HCT116 (cell line): Measurements from ENCODE around the gene KIF12. TPM values are rescaled to one million over a fixed set of nuclear protein-coding genes. Genes with fewer than 3 reads are reported as not detected.

Experiments
- ATAC-seq: fragments of 200-7000 bp; cut with Tn5 transposase; 2 replicates; pipeline ENCODE4 v1.9.1; 2020; ENCODE audit warnings: mild to moderate bottlenecking, moderate library complexity
- BruUV-seq: library from RNA; stranded (reverse); fragments of 400-500 nt; replicated peaks from 2 replicates; lab custom pipeline; 2021; lab: Mats Ljungman, UMichigan
- CTCF ChIA-PET: fragments of 300-600 bp; sonication (Branson Sonifier 250); formaldehyde crosslinking; loops from one replicate; lab custom pipeline; 2021; ENCODE audit warnings: antibody characterized with exemption; lab: Charles Lee
- POLR2A ChIA-PET: fragments of 300-600, 350-600 bp; sonication (Branson Sonifier 250); formaldehyde crosslinking; loops from one replicate; lab custom pipeline; 2021; ENCODE audit warnings: antibody characterized with exemption; lab: Charles Lee
- RAD21 ChIA-PET, 2 experiments: fragments of 300-600 bp; sonication (Branson Sonifier 250); formaldehyde crosslinking; loops; one replicate each; lab custom pipeline; 2023; ENCODE audit warnings: low total read pairs in 2 of 2; ENCODE audit not compliant: uncharacterized antibody in 2 of 2, unreplicated experiment in 2 of 2, low non-redundant PET in 1 of 2; lab: Charles Lee
- DNase-seq: peaks from one replicate; pipeline ENCODE4 v3.0.0-alpha.2; 2010; ENCODE audit warnings: low read depth, low spot score
- H2AFZ ChIP-seq: fragments of 200-600 bp; shearing (Covaris generic), sonication (generic); 2 replicates; pipeline ENCODE4 v1.6.1; 2017; ENCODE audit warnings: low read depth, mixed run types, mixed read lengths, antibody characterized with exemption, low read length; ENCODE audit not compliant: poor library complexity, severe bottlenecking
- H3K27ac ChIP-seq: 2 replicates; pipeline ENCODE4 v1.5.1; 2012; ENCODE audit warnings: low read depth, low read length
- H3K27me3 ChIP-seq: fragments of 200-600 bp; sonication (generic); 2 replicates; pipeline ENCODE4 v1.6.1; 2016; ENCODE audit warnings: mixed run types, low read length, mixed read lengths; ENCODE audit not compliant: insufficient read depth
- H3K36me3 ChIP-seq, 2 experiments: fragments of 200-500 bp in 1 of 2; fragments of 200-600 bp in 1 of 2; sonication (Bioruptor generic) in 1 of 2; sonication (generic) in 1 of 2; 2 replicates each; pipeline versions ENCODE4 v1.5.1 to v1.6.1; 2014 to 2016; ENCODE audit warnings: low read length in 2 of 2, inconsistent platforms in 1 of 2, mixed read lengths in 1 of 2, mixed run types in 1 of 2; ENCODE audit not compliant: insufficient read depth in 2 of 2, control insufficient read depth in 1 of 2
- H3K4me1 ChIP-seq, 2 experiments: fragments of 200-600 bp in 1 of 2; sonication (generic) in 1 of 2; 2 replicates each; pipeline versions ENCODE4 v1.5.1 to v1.6.1; 2012 to 2017; ENCODE audit warnings: low read length in 2 of 2, inconsistent platforms in 1 of 2, mild to moderate bottlenecking in 1 of 2, mixed read lengths in 1 of 2, mixed run types in 1 of 2, moderate library complexity in 1 of 2; ENCODE audit not compliant: insufficient read depth in 2 of 2, control insufficient read depth in 1 of 2
- H3K4me2 ChIP-seq: fragments of 200-600 bp; sonication (generic); 2 replicates; pipeline ENCODE4 v1.6.1; 2017; ENCODE audit warnings: mixed run types, low read length, mixed read lengths
- H3K4me3 ChIP-seq, 2 experiments: fragments of 200-600 bp in 1 of 2; sonication (generic) in 1 of 2; replicated peaks in 1 of 2; 2 replicates each; pipeline ENCODE4 v1.5.1; 2011 to 2016; ENCODE audit warnings: low read length in 2 of 2, control low read depth in 1 of 2, low read depth in 1 of 2, mild to moderate bottlenecking in 1 of 2, mixed read lengths in 1 of 2, mixed run types in 1 of 2
- H3K79me2 ChIP-seq: fragments of 200-600 bp; sonication (generic); 2 replicates; pipeline ENCODE4 v1.6.1; 2017; ENCODE audit warnings: mild to moderate bottlenecking, mixed run types, low read length, moderate library complexity, mixed read lengths; ENCODE audit not compliant: insufficient read depth
- H3K9ac ChIP-seq: fragments of 200-600 bp; sonication (generic); 2 replicates; pipeline ENCODE4 v1.6.1; 2016; ENCODE audit warnings: low read length, mixed read lengths
- H3K9me2 ChIP-seq: fragments of 200-600 bp; sonication (generic), shearing (Covaris generic); 2 replicates; pipeline ENCODE4 v1.6.1; 2017; ENCODE audit warnings: mixed run types, mild to moderate bottlenecking, moderate library complexity; ENCODE audit not compliant: insufficient read depth
- H3K9me3 ChIP-seq, 2 experiments: fragments of 200-500 bp in 1 of 2; fragments of 200-600 bp in 1 of 2; sonication (Bioruptor generic) in 1 of 2; sonication (generic) in 1 of 2; 2 replicates each; pipeline ENCODE4 v1.6.1; 2014 to 2017; ENCODE audit warnings: low read length in 2 of 2, mixed read lengths in 2 of 2, inconsistent platforms in 1 of 2, low read depth in 1 of 2, mild to moderate bottlenecking in 1 of 2, mixed run types in 1 of 2, moderate library complexity in 1 of 2; ENCODE audit not compliant: control insufficient read depth in 1 of 2, insufficient read depth in 1 of 2
- H4K20me1 ChIP-seq: fragments of 200-600 bp; sonication (generic), shearing (Covaris generic); 2 replicates; pipeline ENCODE4 v1.6.1; 2017; ENCODE audit warnings: mixed run types, mild to moderate bottlenecking, moderate library complexity; ENCODE audit not compliant: insufficient read depth
- CBX3 ChIP-seq: IDR thresholded peaks from 2 replicates; pipeline ENCODE4 v1.6.1; 2012; ENCODE audit warnings: low read depth
- CEBPB ChIP-seq: IDR thresholded peaks from 2 replicates; pipeline ENCODE4 v1.6.1; 2012; ENCODE audit warnings: low read depth
- EGR1 ChIP-seq: IDR thresholded peaks from 2 replicates; pipeline ENCODE4 v1.6.1; 2012; ENCODE audit warnings: low read depth
- ELF1 ChIP-seq: IDR thresholded peaks from 2 replicates; pipeline ENCODE4 v1.6.1; 2012; ENCODE audit warnings: low read depth, borderline replicate concordance
- EZH2phosphoT487 ChIP-seq: fragments of 200-600 bp; IDR thresholded peaks from 2 replicates; pipeline ENCODE4 v1.6.1; 2018; ENCODE audit warnings: antibody characterized with exemption, borderline replicate concordance
- FOSL1 ChIP-seq: IDR thresholded peaks from 2 replicates; pipeline ENCODE4 v1.6.1; 2012; ENCODE audit warnings: low read depth
- JUND ChIP-seq: IDR thresholded peaks from 2 replicates; pipeline ENCODE4 v1.6.1; 2012
- POLR2A ChIP-seq: IDR thresholded peaks from 2 replicates; pipeline ENCODE4 v1.7.0; 2011; ENCODE audit warnings: borderline replicate concordance; ENCODE audit not compliant: insufficient read depth, insufficient read length; ENCODE audit errors: extremely low read depth
- POLR2AphosphoS5 ChIP-seq: IDR thresholded peaks from 2 replicates; pipeline ENCODE4 v1.6.1; 2011; ENCODE audit warnings: mild to moderate bottlenecking, low read depth, low read length, moderate library complexity
- RAD21 ChIP-seq: IDR thresholded peaks from 2 replicates; pipeline ENCODE4 v1.6.1; 2012; ENCODE audit warnings: low read depth, mild to moderate bottlenecking
- SIN3A ChIP-seq: IDR thresholded peaks from 2 replicates; pipeline ENCODE4 v1.6.1; 2012; ENCODE audit warnings: low read depth
- SP1 ChIP-seq: IDR thresholded peaks from 2 replicates; pipeline ENCODE4 v1.6.1; 2012; ENCODE audit warnings: low read depth
- SRF ChIP-seq: IDR thresholded peaks from 2 replicates; pipeline ENCODE4 v1.6.1; 2012; ENCODE audit warnings: low read depth
- ZFX ChIP-seq: fragments of 450-650 bp; IDR thresholded peaks from 2 replicates; pipeline ENCODE4 v1.6.1; 2017
- ZNF274 ChIP-seq: fragments of 200-500 bp; sonication (Bioruptor generic); IDR thresholded peaks from 2 replicates; pipeline ENCODE4 v1.6.1; 2014; ENCODE audit warnings: mild to moderate bottlenecking, low read depth, low read length, inconsistent platforms
- intact Hi-C: fragments of 100-400 bp; cut with micrococcal nuclease; formaldehyde crosslinking; loops from 2 replicates; pipeline ENCODE4 v1.10.0; 2022
- total RNA-seq: library from RNA; stranded (reverse); gene quantifications from one replicate; pipeline ENCODE4 v1.2.1, GENCODE V29; 2021; ENCODE audit not compliant: unreplicated experiment
- TF ChIP-seq, protein P1 (sequence below): IDR thresholded peaks from 2 replicates; pipeline ENCODE4 v1.6.1; 2012
- TF ChIP-seq, protein P2 (sequence below): IDR thresholded peaks from 2 replicates; pipeline ENCODE4 v1.6.1; 2011; ENCODE audit warnings: mild to moderate bottlenecking, low read length, moderate library complexity; ENCODE audit not compliant: insufficient replicate concordance; ENCODE audit errors: extremely low read depth

Gene KIF12
- total RNA-seq, 1 experiment from 2014 or later, result 6.4 TPM

DNA sequence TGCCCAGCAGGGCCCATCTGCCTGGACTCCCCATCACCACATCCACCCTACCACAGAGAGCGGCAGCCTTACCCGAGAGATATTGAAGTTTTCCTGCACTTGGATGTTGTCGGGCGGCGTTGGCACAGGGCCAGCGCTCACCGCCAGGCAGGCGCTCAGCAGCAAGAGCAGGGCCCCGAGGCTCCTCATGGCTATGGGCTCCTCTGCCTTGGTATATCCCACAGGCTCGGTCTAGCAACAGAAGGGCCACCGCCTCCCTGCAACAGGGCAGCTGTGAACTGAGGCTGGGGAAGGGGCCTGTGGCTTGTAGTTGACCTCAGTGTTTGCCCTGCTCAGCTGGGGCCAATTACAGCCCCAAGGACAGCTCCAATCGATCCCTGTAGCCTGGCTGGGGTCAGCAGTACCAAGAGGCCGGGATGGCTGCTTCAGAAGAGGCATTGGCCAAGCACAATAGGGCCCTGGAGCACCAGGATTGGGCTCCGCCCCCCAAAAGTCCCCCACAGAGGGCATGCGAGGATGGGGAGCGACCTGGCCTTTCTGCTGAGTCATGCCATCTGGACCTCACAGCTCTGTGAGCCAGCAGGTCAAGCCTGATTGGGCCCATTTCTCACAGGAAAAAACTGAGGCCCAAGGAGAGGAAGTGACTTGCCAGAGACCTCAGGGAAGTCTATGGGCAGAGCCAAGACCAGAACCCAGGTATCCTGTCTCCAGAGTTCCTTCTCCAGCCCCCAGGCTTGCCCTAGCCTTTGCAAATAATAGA lies 20.9 kb downstream of the KIF12 start, which contains the start of gene AMBP (continued):
- TF ChIP-seq FOSL1 (no peak), SIN3A (no peak), SRF (no peak), SP1 (no peak), EGR1 (no peak), ZNF274 (no peak), CEBPB (no peak), CBX3 (no peak), ELF1 (no peak), POLR2AphosphoS5 (no peak), ZFX (no peak), RAD21 (no peak)
- TF ChIP-seq, protein P1, sequence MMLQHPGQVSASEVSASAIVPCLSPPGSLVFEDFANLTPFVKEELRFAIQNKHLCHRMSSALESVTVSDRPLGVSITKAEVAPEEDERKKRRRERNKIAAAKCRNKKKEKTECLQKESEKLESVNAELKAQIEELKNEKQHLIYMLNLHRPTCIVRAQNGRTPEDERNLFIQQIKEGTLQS, result no peak

DNA sequence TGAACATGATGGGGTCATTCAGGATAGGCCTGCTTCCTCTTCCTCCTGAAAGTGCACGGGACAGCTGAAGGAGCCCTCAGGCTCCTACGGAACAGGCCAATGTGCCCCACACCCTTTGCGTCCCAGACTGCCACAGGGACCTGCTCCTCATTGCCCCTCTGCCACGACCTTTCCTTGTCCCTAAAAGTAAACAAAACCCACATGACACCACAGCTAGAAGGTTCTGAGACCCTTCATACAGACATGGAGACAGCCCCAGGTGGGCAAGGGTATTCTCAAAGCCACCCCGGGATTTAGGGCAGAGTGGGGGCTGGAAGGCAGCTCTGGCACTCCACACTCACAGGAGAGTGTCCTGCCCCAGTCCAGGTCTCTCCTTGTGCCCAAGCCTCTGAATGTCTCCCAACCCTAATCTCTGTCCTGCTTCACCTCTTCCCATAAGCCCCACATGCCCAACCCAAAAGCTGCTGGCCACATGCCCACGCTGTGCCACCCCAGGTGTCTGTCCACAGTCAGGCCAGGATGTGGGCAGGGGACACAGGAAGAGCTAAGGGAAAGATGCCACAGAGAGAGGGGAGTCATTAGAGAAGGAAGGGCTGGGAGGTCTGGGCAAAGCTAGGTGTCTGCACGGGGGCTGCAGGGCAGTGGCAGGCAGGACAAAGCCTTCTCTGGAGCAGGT lies 21.8 kb downstream of the KIF12 start:
- H3K4me1 ChIP-seq, result no peaks in the 10 kb centered on the region
- TF ChIP-seq EGR1 (no peak), SRF (no peak), EZH2phosphoT487 (no peak), RAD21 (no peak), ZFX (no peak), POLR2AphosphoS5 (no peak), CEBPB (no peak), JUND (no peak), POLR2A (no peak)
- TF ChIP-seq, protein P2, sequence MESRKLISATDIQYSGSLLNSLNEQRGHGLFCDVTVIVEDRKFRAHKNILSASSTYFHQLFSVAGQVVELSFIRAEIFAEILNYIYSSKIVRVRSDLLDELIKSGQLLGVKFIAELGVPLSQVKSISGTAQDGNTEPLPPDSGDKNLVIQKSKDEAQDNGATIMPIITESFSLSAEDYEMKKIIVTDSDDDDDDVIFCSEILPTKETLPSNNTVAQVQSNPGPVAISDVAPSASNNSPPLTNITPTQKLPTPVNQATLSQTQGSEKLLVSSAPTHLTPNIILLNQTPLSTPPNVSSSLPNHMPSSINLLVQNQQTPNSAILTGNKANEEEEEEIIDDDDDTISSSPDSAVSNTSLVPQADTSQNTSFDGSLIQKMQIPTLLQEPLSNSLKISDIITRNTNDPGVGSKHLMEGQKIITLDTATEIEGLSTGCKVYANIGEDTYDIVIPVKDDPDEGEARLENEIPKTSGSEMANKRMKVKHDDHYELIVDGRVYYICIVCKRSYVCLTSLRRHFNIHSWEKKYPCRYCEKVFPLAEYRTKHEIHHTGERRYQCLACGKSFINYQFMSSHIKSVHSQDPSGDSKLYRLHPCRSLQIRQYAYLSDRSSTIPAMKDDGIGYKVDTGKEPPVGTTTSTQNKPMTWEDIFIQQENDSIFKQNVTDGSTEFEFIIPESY, result no peak
- TF ChIP-seq, protein P1, result no peak
- peaks cover 10% of the 10 kb centered on the region for H3K27me3 ChIP-seq
- H3K9ac ChIP-seq, result no peak overlapping the region
- H3K9me2 ChIP-seq, result no peaks in the 10 kb centered on the region
- H4K20me1 ChIP-seq, result no peaks in the 10 kb centered on the region
- no peak overlapping the region for H3K4me2 ChIP-seq
- DNase-seq (no peak), ATAC-seq (no peak)
- no peaks in the 10 kb centered on the region for H3K79me2 ChIP-seq
- CTCF ChIA-PET, result no interaction called here
- H2AFZ ChIP-seq, result no peak overlapping the region
- intact Hi-C loops, result no loop called here
- POLR2A ChIA-PET, result no interaction called here
- no TSS peak for BruUV-seq
- no peaks in the 10 kb centered on the region for H3K36me3 ChIP-seq
- H3K4me3 ChIP-seq, result no peak overlapping the region
- RAD21 ChIA-PET, result no interaction called here
- no peak overlapping the region for H3K27ac ChIP-seq
- no peaks in the 10 kb centered on the region for H3K9me3 ChIP-seq
